HepG2 (cell line): ENCODE measurements around the gene ARHGEF40. TPM values are rescaled to one million over a fixed set of nuclear protein-coding genes. Genes with fewer than 3 reads are reported as not detected.

ENCODE experiments used
- KMT2A ChIP-seq: sonication (generic); formaldehyde crosslinking; IDR thresholded peaks from 2 replicates; pipeline ENCODE4 v1.4.0; 2020; ENCODE audit warnings: missing genetic modification reagents
- RFXANK ChIP-seq: IDR thresholded peaks from 2 replicates; pipeline ENCODE4 v1.6.1; 2016
- SAP130 ChIP-seq: IDR thresholded peaks from 2 replicates; pipeline ENCODE4 v1.6.1; 2016; ENCODE audit warnings: low read depth
- SRF ChIP-seq: IDR thresholded peaks from 2 replicates; pipeline ENCODE4 v1.6.1; 2011; ENCODE audit warnings: mild to moderate bottlenecking, low read depth, low read length, moderate library complexity
- TOE1 ChIP-seq: sonication (generic); formaldehyde crosslinking; IDR thresholded peaks from 2 replicates; pipeline ENCODE4 v1.4.0; 2020; ENCODE audit warnings: mild to moderate bottlenecking, missing genetic modification reagents
- XBP1 ChIP-seq: sonication (generic); formaldehyde crosslinking; IDR thresholded peaks from 2 replicates; pipeline ENCODE4 v1.5.0; 2020; ENCODE audit warnings: missing genetic modification reagents
- ZFX ChIP-seq: sonication (generic); formaldehyde crosslinking; IDR thresholded peaks from 2 replicates; pipeline ENCODE4 v1.4.0; 2020; ENCODE audit warnings: mild to moderate bottlenecking, low read depth, missing genetic modification reagents, moderate library complexity
- ZNF543 ChIP-seq: sonication (generic); formaldehyde crosslinking; IDR thresholded peaks from 2 replicates; pipeline ENCODE4 v1.4.0; 2020; ENCODE audit warnings: mild to moderate bottlenecking, missing genetic modification reagents
- ZNF605 ChIP-seq: sonication (generic); formaldehyde crosslinking; IDR thresholded peaks from 2 replicates; pipeline ENCODE4 v1.8.0; 2022; ENCODE audit warnings: mild to moderate bottlenecking, missing genetic modification reagents
- ZNF607 ChIP-seq: sonication (generic); formaldehyde crosslinking; IDR thresholded peaks from 2 replicates; pipeline ENCODE4 v1.5.1; 2020; ENCODE audit warnings: missing genetic modification reagents, mild to moderate bottlenecking, borderline replicate concordance
- ZNF773 ChIP-seq: sonication (generic); formaldehyde crosslinking; IDR thresholded peaks from 2 replicates; pipeline ENCODE4 v1.4.0; 2020; ENCODE audit warnings: missing genetic modification reagents, borderline replicate concordance
- ZSCAN22 ChIP-seq: sonication (generic); formaldehyde crosslinking; IDR thresholded peaks from 2 replicates; pipeline ENCODE4 v1.4.0; 2020; ENCODE audit warnings: mild to moderate bottlenecking, missing genetic modification reagents
- polyA plus RNA-seq, 8 experiments: library from polyadenylated mRNA; depleted of rRNA in 3 of 8; stranded (reverse) in 7 of 8; unstranded in 1 of 8; fragments of >200 nt; fragmentation: Illumina TruSeq in 4 of 8; extraction: Trizol in 4 of 8; gene quantifications; 2 replicates each; pipeline versions ENCODE4 v1.2.1 to v1.2.3, GENCODE V29; 2011 to 2016; ENCODE audit warnings: low read depth in 4 of 8, missing spikeins in 1 of 8, mixed read lengths in 1 of 8; ENCODE audit not compliant: insufficient read depth in 1 of 8
- total RNA-seq, 5 experiments: library from RNA; depleted of rRNA; stranded (reverse); fragments of >200 nt; fragmentation: Illumina TruSeq; extraction: Trizol; gene quantifications; 2 replicates each; pipeline ENCODE4 v1.2.3, GENCODE V29; 2016; ENCODE audit warnings: low read depth in 1 of 5
- TF ChIP-seq, protein P1 (sequence below): sonication (generic); formaldehyde crosslinking; IDR thresholded peaks from 2 replicates; pipeline ENCODE4 v1.4.0; 2020; ENCODE audit warnings: missing genetic modification reagents, borderline replicate concordance
- TF ChIP-seq, protein P2 (sequence below): sonication (generic); formaldehyde crosslinking; IDR thresholded peaks from 2 replicates; pipeline ENCODE4 v1.4.0; 2020; ENCODE audit warnings: missing genetic modification reagents, mild to moderate bottlenecking, borderline replicate concordance
- TF ChIP-seq, protein P3 (sequence below): sonication (generic); formaldehyde crosslinking; IDR thresholded peaks from 2 replicates; pipeline ENCODE4 v1.8.1; 2023; ENCODE audit warnings: mild to moderate bottlenecking, missing genetic modification reagents
- TF ChIP-seq, protein P4 (sequence below): sonication (generic); formaldehyde crosslinking; IDR thresholded peaks from 2 replicates; pipeline ENCODE4 v1.5.0; 2020; ENCODE audit warnings: missing genetic modification reagents
- TF ChIP-seq, protein P5 (sequence below): sonication (generic); formaldehyde crosslinking; IDR thresholded peaks from 2 replicates; pipeline ENCODE4 v1.5.1; 2020; ENCODE audit warnings: missing genetic modification reagents, mild to moderate bottlenecking, borderline replicate concordance
- TF ChIP-seq, protein P6 (sequence below): sonication (generic); formaldehyde crosslinking; IDR thresholded peaks from 2 replicates; pipeline ENCODE4 v1.4.0; 2020; ENCODE audit warnings: missing genetic modification reagents

The ARHGEF40 gene
- total and polyA plus RNA-seq, 2 of the 13 experiments (the other 11 are each of a cell fraction or from before 2014, with no cell fraction given) = 28.1 to 78.1 TPM

DNA sequence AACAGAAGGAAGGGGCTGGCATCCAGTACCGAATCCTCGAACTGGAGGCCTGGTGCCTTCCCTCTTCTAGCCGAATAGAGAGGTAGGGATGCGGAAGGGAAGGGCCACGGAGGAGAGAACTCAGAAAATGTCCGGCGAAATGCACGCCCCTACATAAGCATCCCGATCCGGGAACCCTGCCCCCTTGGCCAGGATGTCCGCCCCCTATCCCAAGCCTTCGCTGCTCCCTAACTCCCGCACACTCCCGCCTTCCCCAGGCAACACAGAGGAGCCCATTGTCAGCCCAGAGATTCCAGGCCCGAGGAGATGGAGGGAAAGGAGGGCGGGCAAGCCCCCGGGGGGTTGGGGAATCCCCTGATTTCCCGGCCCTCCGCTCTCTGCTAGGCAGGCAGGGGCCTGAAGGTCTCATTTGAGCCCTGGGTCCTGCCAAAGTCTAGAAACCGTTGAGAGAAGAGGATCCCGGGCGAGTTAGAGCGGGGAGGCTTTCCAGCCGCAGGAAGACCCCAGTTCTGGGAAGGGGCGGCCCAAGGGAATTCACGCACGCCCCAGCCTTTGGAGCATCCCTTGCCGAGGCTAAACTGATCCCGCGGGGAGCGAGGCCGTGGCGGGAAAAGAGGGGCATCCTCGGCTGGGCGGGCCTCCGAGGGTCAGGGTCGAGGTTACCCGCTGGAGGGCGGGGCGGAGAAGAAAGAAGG, 569 bp upstream of the ARHGEF40 start (continued):
- TF ChIP-seq, protein P1, sequence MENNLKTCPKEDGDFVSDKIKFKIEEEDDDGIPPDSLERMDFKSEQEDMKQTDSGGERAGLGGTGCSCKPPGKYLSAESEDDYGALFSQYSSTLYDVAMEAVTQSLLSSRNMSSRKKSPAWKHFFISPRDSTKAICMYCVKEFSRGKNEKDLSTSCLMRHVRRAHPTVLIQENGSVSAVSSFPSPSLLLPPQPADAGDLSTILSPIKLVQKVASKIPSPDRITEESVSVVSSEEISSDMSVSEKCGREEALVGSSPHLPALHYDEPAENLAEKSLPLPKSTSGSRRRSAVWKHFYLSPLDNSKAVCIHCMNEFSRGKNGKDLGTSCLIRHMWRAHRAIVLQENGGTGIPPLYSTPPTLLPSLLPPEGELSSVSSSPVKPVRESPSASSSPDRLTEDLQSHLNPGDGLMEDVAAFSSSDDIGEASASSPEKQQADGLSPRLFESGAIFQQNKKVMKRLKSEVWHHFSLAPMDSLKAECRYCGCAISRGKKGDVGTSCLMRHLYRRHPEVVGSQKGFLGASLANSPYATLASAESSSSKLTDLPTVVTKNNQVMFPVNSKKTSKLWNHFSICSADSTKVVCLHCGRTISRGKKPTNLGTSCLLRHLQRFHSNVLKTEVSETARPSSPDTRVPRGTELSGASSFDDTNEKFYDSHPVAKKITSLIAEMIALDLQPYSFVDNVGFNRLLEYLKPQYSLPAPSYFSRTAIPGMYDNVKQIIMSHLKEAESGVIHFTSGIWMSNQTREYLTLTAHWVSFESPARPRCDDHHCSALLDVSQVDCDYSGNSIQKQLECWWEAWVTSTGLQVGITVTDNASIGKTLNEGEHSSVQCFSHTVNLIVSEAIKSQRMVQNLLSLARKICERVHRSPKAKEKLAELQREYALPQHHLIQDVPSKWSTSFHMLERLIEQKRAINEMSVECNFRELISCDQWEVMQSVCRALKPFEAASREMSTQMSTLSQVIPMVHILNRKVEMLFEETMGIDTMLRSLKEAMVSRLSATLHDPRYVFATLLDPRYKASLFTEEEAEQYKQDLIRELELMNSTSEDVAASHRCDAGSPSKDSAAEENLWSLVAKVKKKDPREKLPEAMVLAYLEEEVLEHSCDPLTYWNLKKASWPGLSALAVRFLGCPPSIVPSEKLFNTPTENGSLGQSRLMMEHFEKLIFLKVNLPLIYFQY (CRISPR knock-in tag) = no peak
- TF ChIP-seq XBP1 (CRISPR knock-in tag) (no peak), SRF (no peak), TOE1 (CRISPR knock-in tag) (no peak), ZFX (CRISPR knock-in tag) (peak; percentile 79), ZNF607 (CRISPR knock-in tag) (peak; percentile 73), ZSCAN22 (CRISPR knock-in tag) (peak; percentile 68; the same call in 1 of the 2 replicates), ZNF605 (CRISPR knock-in tag) (peak; percentile 92; the same call in 1 of the 2 replicates), ZNF773 (CRISPR knock-in tag) (no peak), SAP130 (CRISPR knock-in tag) (peak; percentile 45), RFXANK (CRISPR knock-in tag) (no peak), KMT2A (CRISPR knock-in tag) (peak; percentile 79; the same call in 1 of the 2 replicates), ZNF543 (CRISPR knock-in tag) (peak; percentile 79)
- TF ChIP-seq, protein P2, sequence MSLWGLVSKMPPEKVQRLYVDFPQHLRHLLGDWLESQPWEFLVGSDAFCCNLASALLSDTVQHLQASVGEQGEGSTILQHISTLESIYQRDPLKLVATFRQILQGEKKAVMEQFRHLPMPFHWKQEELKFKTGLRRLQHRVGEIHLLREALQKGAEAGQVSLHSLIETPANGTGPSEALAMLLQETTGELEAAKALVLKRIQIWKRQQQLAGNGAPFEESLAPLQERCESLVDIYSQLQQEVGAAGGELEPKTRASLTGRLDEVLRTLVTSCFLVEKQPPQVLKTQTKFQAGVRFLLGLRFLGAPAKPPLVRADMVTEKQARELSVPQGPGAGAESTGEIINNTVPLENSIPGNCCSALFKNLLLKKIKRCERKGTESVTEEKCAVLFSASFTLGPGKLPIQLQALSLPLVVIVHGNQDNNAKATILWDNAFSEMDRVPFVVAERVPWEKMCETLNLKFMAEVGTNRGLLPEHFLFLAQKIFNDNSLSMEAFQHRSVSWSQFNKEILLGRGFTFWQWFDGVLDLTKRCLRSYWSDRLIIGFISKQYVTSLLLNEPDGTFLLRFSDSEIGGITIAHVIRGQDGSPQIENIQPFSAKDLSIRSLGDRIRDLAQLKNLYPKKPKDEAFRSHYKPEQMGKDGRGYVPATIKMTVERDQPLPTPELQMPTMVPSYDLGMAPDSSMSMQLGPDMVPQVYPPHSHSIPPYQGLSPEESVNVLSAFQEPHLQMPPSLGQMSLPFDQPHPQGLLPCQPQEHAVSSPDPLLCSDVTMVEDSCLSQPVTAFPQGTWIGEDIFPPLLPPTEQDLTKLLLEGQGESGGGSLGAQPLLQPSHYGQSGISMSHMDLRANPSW (CRISPR knock-in tag) = 0 out of 2 replicates have a peak, but pooled peaks have one; percentile 48
- TF ChIP-seq, protein P3, sequence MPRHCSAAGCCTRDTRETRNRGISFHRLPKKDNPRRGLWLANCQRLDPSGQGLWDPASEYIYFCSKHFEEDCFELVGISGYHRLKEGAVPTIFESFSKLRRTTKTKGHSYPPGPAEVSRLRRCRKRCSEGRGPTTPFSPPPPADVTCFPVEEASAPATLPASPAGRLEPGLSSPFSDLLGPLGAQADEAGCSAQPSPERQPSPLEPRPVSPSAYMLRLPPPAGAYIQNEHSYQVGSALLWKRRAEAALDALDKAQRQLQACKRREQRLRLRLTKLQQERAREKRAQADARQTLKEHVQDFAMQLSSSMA (CRISPR knock-in tag) = peak; percentile 76; the same call in 1 of the 2 replicates
- TF ChIP-seq, protein P4, sequence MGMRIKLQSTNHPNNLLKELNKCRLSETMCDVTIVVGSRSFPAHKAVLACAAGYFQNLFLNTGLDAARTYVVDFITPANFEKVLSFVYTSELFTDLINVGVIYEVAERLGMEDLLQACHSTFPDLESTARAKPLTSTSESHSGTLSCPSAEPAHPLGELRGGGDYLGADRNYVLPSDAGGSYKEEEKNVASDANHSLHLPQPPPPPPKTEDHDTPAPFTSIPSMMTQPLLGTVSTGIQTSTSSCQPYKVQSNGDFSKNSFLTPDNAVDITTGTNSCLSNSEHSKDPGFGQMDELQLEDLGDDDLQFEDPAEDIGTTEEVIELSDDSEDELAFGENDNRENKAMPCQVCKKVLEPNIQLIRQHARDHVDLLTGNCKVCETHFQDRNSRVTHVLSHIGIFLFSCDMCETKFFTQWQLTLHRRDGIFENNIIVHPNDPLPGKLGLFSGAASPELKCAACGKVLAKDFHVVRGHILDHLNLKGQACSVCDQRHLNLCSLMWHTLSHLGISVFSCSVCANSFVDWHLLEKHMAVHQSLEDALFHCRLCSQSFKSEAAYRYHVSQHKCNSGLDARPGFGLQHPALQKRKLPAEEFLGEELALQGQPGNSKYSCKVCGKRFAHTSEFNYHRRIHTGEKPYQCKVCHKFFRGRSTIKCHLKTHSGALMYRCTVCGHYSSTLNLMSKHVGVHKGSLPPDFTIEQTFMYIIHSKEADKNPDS (CRISPR knock-in tag) = 0 out of 2 replicates have a peak, but pooled peaks have one; percentile 52
- TF ChIP-seq, protein P5, sequence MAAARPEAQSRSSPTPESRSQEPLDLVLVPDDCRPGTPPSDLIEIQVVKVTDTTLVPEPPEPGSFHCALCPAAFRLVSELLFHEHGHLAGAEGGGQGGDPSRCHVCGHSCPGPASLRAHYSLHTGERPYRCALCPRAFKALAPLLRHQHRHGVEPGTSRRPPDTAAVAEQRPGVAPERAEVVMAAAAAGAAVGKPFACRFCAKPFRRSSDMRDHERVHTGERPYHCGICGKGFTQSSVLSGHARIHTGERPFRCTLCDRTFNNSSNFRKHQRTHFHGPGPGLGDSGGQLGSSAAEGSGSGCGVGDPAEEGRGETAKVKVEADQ (CRISPR knock-in tag) = peak; percentile 69; the same call in 1 of the 2 replicates
- TF ChIP-seq, protein P6, sequence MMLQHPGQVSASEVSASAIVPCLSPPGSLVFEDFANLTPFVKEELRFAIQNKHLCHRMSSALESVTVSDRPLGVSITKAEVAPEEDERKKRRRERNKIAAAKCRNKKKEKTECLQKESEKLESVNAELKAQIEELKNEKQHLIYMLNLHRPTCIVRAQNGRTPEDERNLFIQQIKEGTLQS (CRISPR knock-in tag) = no peak
